Progenitor cell of endocrine pancreas (in vitro differentiated cells): ENCODE measurements around the gene ABR. TPM values are rescaled to one million over a fixed set of nuclear protein-coding genes. Genes with fewer than 3 reads are reported as not detected.
"Not testable (repeated sequence)": the region's sequence is repeated elsewhere in the genome, so short reads cannot be mapped to it uniquely, and the experiment has no call there.

ENCODE experiments used
- DNase-seq: peaks from one replicate; pipeline ENCODE4 v3.0.0; 2021; ENCODE audit warnings: low spot score; ENCODE audit not compliant: unreplicated experiment
- H3K27ac Mint-ChIP-seq: 2 replicates; pipeline ENCODE4 v1.8.0; 2021; ENCODE audit warnings: mild to moderate bottlenecking, moderate library complexity, mixed read lengths
- H3K27me3 Mint-ChIP-seq: 2 replicates; pipeline ENCODE4 v1.8.0; 2021; ENCODE audit warnings: mixed read lengths
- H3K36me3 Mint-ChIP-seq: 2 replicates; pipeline ENCODE4 v1.8.0; 2022; ENCODE audit warnings: mixed read lengths; ENCODE audit not compliant: insufficient read depth
- H3K4me1 Mint-ChIP-seq: 2 replicates; pipeline ENCODE4 v1.8.0; 2021; ENCODE audit warnings: low read depth, mixed read lengths
- H3K4me3 Mint-ChIP-seq: 2 replicates; pipeline ENCODE4 v1.8.0; 2021; ENCODE audit warnings: low read depth, mild to moderate bottlenecking, moderate library complexity, mixed read lengths
- H3K9me3 Mint-ChIP-seq: 2 replicates; pipeline ENCODE4 v1.8.0; 2021; ENCODE audit warnings: low read depth, mixed read lengths
- CTCF ChIP-seq: fragments of 200-600 bp; sonication (generic); IDR thresholded peaks from one replicate; pipeline ENCODE4 v1.5.0; 2021; ENCODE audit warnings: antibody characterized with exemption, mild to moderate bottlenecking; ENCODE audit not compliant: unreplicated experiment
- total RNA-seq: library from RNA; stranded (reverse); gene quantifications from 2 replicates; pipeline ENCODE4 v1.2.1, GENCODE V29; 2021

ABR gene
- total RNA-seq, 1 donor from 2014 or later = 61.0 TPM

DNA sequence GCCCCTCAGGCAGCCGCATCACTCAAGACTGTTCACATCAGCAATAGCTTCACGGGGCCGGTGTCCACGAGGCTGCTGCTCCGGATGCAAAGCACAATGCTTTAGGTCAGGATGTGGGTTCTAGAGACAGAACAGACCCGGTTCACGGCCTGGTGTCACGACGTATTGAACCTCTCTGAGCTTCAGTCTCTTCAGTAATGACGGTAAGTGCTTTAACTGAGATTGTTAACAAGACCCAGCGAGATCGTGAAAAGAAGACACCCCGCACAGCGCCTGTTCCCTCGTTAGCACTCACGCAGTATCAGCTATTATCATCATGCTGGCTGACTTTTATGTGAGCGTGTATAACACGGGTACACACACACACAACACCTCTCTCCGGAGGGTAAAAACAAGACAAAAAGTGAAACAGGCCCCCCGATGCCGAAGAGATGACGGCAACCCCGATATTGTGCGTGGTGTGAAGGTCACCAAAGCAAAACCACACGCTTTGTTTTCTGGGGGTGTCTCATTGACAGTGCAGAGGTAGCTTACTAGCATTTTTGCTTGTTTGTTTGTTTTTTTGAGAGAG, 21.4 kb upstream of the ABR start:
- H3K4me1 Mint-ChIP-seq = no peaks in the 10 kb centered on the region
- H3K27me3 Mint-ChIP-seq = peaks cover 48% of the 10 kb centered on the region
- no peaks in the 10 kb centered on the region for H3K9me3 Mint-ChIP-seq
- no peak overlapping the region for H3K4me3 Mint-ChIP-seq
- no peaks in the 10 kb centered on the region for H3K36me3 Mint-ChIP-seq
- DNase-seq = no peak
- H3K27ac Mint-ChIP-seq = no peak overlapping the region
- no peak for TF ChIP-seq CTCF

- H3K4me3 Mint-ChIP-seq, H3K27ac Mint-ChIP-seq, DNase-seq, H3K9me3 Mint-ChIP-seq, H3K4me1 Mint-ChIP-seq, H3K36me3 Mint-ChIP-seq: not testable (repeated sequence)
- peaks cover 39% of the 10 kb centered on the region for H3K27me3 Mint-ChIP-seq
Measured at GRCh38 chr17:1199271-1199743, 19.5 kb upstream of the ABR start.

DNA sequence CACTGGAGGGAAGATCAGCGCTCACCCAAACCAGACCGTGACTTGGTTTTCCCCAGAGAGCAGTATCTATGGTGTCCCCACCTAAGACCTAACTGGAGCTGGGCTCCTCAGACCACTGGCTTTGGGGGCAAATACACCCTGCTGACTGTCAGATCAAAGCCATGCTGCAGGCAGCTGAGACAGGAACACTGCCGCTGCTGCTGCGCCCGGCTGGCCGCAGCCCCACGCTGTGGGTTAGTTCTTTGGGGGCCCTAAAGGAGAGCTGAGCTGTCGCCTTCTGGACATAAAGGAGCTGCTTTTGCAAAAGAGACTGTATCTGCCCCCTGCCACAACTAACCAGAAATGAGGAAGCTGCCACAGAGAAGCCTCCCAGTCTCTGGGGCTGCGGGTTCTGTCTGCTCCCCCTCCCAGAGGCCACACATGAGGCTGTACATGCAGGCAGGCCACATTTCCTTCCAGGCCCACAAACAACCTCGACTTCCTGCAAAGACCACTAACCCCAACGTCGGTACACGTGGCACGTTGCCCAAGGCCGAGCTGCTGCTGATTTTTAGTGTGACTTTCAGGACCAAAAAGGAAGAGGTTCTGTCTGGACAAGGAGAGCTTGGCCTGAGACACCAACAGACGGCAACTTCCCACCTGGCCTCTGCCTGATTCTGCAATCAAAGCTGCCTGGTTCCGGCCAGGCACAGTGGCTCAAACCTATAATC, 18.2 kb upstream of the ABR start:
- H3K27ac Mint-ChIP-seq = no peak overlapping the region
- H3K27me3 Mint-ChIP-seq = peaks cover 47% of the 10 kb centered on the region
- H3K9me3 Mint-ChIP-seq = no peaks in the 10 kb centered on the region
- no peaks in the 10 kb centered on the region for H3K36me3 Mint-ChIP-seq
- H3K4me3 Mint-ChIP-seq = no peak overlapping the region
- DNase-seq = no peak
- TF ChIP-seq CTCF = no peak
- no peaks in the 10 kb centered on the region for H3K4me1 Mint-ChIP-seq

- no peak overlapping the region for H3K27ac Mint-ChIP-seq
- H3K9me3 Mint-ChIP-seq = no peaks in the 10 kb centered on the region
- peaks cover 47% of the 10 kb centered on the region for H3K27me3 Mint-ChIP-seq
- no peak for TF ChIP-seq CTCF
- no peak for DNase-seq
- no peak overlapping the region for H3K4me3 Mint-ChIP-seq
- H3K36me3 Mint-ChIP-seq = no peaks in the 10 kb centered on the region
- H3K4me1 Mint-ChIP-seq = no peaks in the 10 kb centered on the region
Measured at GRCh38 chr17:1197379-1197778, 17.6 kb upstream of the ABR start.

DNA sequence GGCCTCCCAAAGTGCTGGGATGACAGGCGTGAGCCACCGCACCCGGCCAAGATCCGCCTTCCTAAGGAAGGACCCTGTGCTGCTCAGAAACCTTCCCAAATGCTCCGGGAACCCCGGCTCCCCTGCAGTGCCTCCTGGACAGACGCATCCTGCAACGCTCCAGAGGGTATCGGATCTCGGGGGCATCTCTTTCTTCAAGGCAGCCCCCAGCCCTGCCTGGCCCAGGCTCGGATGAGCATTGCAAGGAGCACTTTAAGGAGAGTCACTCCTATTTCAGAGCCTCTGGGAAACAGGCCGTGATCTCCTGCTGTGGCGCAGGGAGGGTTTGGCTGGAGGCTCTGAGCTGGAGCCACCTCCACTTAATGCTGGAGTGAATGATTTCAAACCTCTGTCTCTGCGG, 17.2 kb upstream of the ABR start:
- no peaks in the 10 kb centered on the region for H3K9me3 Mint-ChIP-seq
- H3K27me3 Mint-ChIP-seq = peaks cover 46% of the 10 kb centered on the region
- no peaks in the 10 kb centered on the region for H3K4me1 Mint-ChIP-seq
- no peaks in the 10 kb centered on the region for H3K36me3 Mint-ChIP-seq
- no peak overlapping the region for H3K27ac Mint-ChIP-seq
- DNase-seq = no peak
- no peak for TF ChIP-seq CTCF
- no peak overlapping the region for H3K4me3 Mint-ChIP-seq
